GM12878 (cell line): ENCODE data around the gene TSNAX. TPM values are rescaled to one million over a fixed set of nuclear protein-coding genes. Genes with fewer than 3 reads are reported as not detected.
A peak's percentile ranks its signal among the peaks of the same experiment; 100 is the strongest.

Experiments
- ATAC-seq: fragments of 200-7000 bp; cut with Tn5 transposase; 3 replicates; pipeline ENCODE4 v1.9.1; 2020; ENCODE audit warnings: mild to moderate bottlenecking, moderate library complexity
- BruUV-seq: library from RNA; stranded (reverse); fragments of 400-500 nt; replicated peaks from 2 replicates; lab custom pipeline; 2021; lab: Mats Ljungman, UMichigan
- CTCF ChIA-PET: fragments of 300-600 bp; sonication (Branson Sonifier 250); formaldehyde crosslinking; extraction: SDS; loops from one replicate; lab custom pipeline; 2021; ENCODE audit warnings: inconsistent platforms; lab: Yijun Ruan, JAX
- POLR2A ChIA-PET: fragments of 350-600 bp; formaldehyde crosslinking; extraction: SDS; loops from one replicate; lab custom pipeline; 2021; ENCODE audit warnings: inconsistent platforms; lab: Charles Lee
- RAD21 ChIA-PET: fragments of 300-600 bp; sonication (Branson Sonifier 250); formaldehyde crosslinking; loops from one replicate; lab custom pipeline; 2023; ENCODE audit warnings: antibody characterized with exemption; ENCODE audit not compliant: unreplicated experiment; lab: Charles Lee
- SMC1A ChIA-PET: fragments of 300-600 bp; sonication (Branson Sonifier 250); formaldehyde crosslinking; loops from one replicate; lab custom pipeline; 2023; ENCODE audit not compliant: unreplicated experiment, uncharacterized antibody; lab: Charles Lee
- DNase-seq: peaks from one replicate; pipeline ENCODE4 v3.0.0-alpha.2; 2011; ENCODE audit warnings: low read depth, low spot score
- FAIRE-seq: peaks from 3 replicates; lab custom pipeline; 2011; peaks lifted over from hg19 to GRCh38; lab: Jason Lieb, UNC
- H2AFZ ChIP-seq: 2 replicates; pipeline ENCODE4 v1.6.0; 2011; ENCODE audit warnings: low read depth, low read length, control low read depth; ENCODE audit not compliant: control insufficient read depth
- H3K27ac ChIP-seq: 2 replicates; pipeline ENCODE4 v1.5.1; 2011; ENCODE audit warnings: control low read depth; ENCODE audit not compliant: control insufficient read depth, insufficient read depth
- H3K27me3 ChIP-seq, 2 experiments: replicated peaks in 1 of 2; 2 replicates each; pipeline versions ENCODE4 v1.6.0 to v1.6.1; 2011; ENCODE audit warnings: low read length in 1 of 2; ENCODE audit not compliant: control insufficient read depth in 2 of 2, insufficient read depth in 2 of 2
- H3K36me3 ChIP-seq, 2 experiments: 2 replicates each; pipeline ENCODE4 v1.5.1; 2011; ENCODE audit warnings: low read length in 1 of 2; ENCODE audit not compliant: control insufficient read depth in 2 of 2, insufficient read depth in 2 of 2
- H3K4me1 ChIP-seq: 2 replicates; pipeline ENCODE4 v1.6.1; 2011; ENCODE audit warnings: mild to moderate bottlenecking, low read length, moderate library complexity, mixed read lengths; ENCODE audit not compliant: control insufficient read depth, insufficient read depth
- H3K4me2 ChIP-seq: 2 replicates; pipeline ENCODE4 v1.6.0; 2011; ENCODE audit warnings: control low read depth; ENCODE audit not compliant: control insufficient read depth, insufficient read depth
- H3K4me3 ChIP-seq: fragments of 200-600 bp; sonication (generic); 2 replicates; pipeline ENCODE4 v1.5.1; 2016
- H3K79me2 ChIP-seq: 2 replicates; pipeline ENCODE4 v1.6.0; 2011; ENCODE audit warnings: low read length; ENCODE audit not compliant: control insufficient read depth, insufficient read depth
- H3K9ac ChIP-seq: 2 replicates; pipeline ENCODE4 v1.8.0; 2011; ENCODE audit warnings: low read length, control low read depth, mixed read lengths; ENCODE audit not compliant: control insufficient read depth, insufficient read depth
- H3K9me3 ChIP-seq: replicated peaks from 3 replicates; pipeline ENCODE4 v1.5.1; 2011; ENCODE audit warnings: mild to moderate bottlenecking, low read length; ENCODE audit not compliant: control insufficient read depth, insufficient read depth
- H4K20me1 ChIP-seq: 2 replicates; pipeline ENCODE4 v1.6.0; 2011; ENCODE audit not compliant: control insufficient read depth, insufficient read depth
- CTCF ChIP-seq, 3 experiments: IDR thresholded peaks in 2 of 3; conservative IDR thresholded peaks in 1 of 3; 2 replicates each; pipeline ENCODE4 v1.5.1; 2011; ENCODE audit warnings: low read depth in 3 of 3, low read length in 3 of 3, mild to moderate bottlenecking in 3 of 3, control low read depth in 2 of 3, moderate library complexity in 2 of 3, inconsistent platforms in 1 of 3, mixed read lengths in 1 of 3; ENCODE audit not compliant: control insufficient read depth in 2 of 3, insufficient read depth in 1 of 3; ENCODE audit errors: extremely low read depth in 1 of 3
- RAD21 ChIP-seq: IDR thresholded peaks from 2 replicates; pipeline ENCODE4 v1.6.1; 2011; ENCODE audit warnings: mild to moderate bottlenecking, low read depth, low read length, moderate library complexity; ENCODE audit not compliant: insufficient read depth
- SMC3 ChIP-seq: IDR thresholded peaks from 2 replicates; pipeline ENCODE4 v1.6.1; 2011; ENCODE audit warnings: low read length, improper control_type of control experiment, borderline replicate concordance
- WGBS: methylation state at CpG from one replicate; pipeline ENCODE4 v1.1.6; 2016; ENCODE audit warnings: low lambda C conversion rate; ENCODE audit not compliant: insufficient replicate concordance, insufficient coverage; ENCODE audit errors: missing lambda C conversion rate; 5-methylcytosine and 5-hydroxymethylcytosine counted together
- in situ Hi-C: fragments of 300-500 bp; cut with MboI; formaldehyde crosslinking; loops from 9 replicates; pipeline ENCODE4 v1.14.3; 2018; ENCODE audit warnings: mixed read lengths
- intact Hi-C: fragments of 100-400 bp; cut with micrococcal nuclease; formaldehyde crosslinking; loops from one replicate; pipeline ENCODE4 v1.14.2; 2022; ENCODE audit not compliant: unreplicated experiment
- polyA plus RNA-seq, 11 experiments: library from polyadenylated mRNA; depleted of rRNA in 4 of 11; unstranded in 6 of 11; stranded (reverse) in 5 of 11; fragments of >200 nt; fragmentation: Nextera tagmentation in 4 of 11; fragmentation: Illumina TruSeq in 1 of 11; extraction: Ambion mirVana in 4 of 11; extraction: Trizol in 1 of 11; gene quantifications; 1 replicate in 1 of 11; 2 replicates in 10 of 11; pipeline versions ENCODE4 v1.2.1 to v1.2.3, GENCODE V29; 2011 to 2016; ENCODE audit warnings: inconsistent platforms in 2 of 11, missing spikeins in 2 of 11, low read depth in 1 of 11
- total RNA-seq, 4 experiments: library from RNA; depleted of rRNA in 3 of 4; stranded (reverse); fragments of >200 nt in 3 of 4; fragmentation: Illumina TruSeq in 1 of 4; extraction: Trizol in 1 of 4; gene quantifications; 2 replicates each; pipeline versions ENCODE4 v1.2.1 to v1.2.3, GENCODE V29; 2013 to 2021
- TF ChIP-seq, protein P1 (sequence below): IDR thresholded peaks from 2 replicates; pipeline ENCODE4 v1.6.1; 2012; ENCODE audit warnings: low read depth, low read length, improper control_type of control experiment
- TF ChIP-seq, protein P2 (sequence below): fragments of 450-650 bp; IDR thresholded peaks from 2 replicates; pipeline ENCODE4 v1.6.1; 2017; ENCODE audit warnings: mild to moderate bottlenecking, low read depth, inconsistent platforms; ENCODE audit not compliant: poor library complexity, severe bottlenecking

Gene TSNAX
- total and polyA plus RNA-seq, 10 of the 15 experiments (the other 5 are each of a cell fraction or from before 2014, with no cell fraction given): 24.8 to 49.7 (median 35.6) TPM

- Histone ChIP-seq H3K27me3 (no peaks in the 10 kb centered on the region), H3K4me2 (no peak overlapping the region), H3K4me1 (no peaks in the 10 kb centered on the region), H2AFZ (no peak overlapping the region; the same call in 1 of the 2 replicates), H3K9me3 (no peaks in the 10 kb centered on the region; the same call in 2 of the 3 replicates), H3K36me3 (no peaks in the 10 kb centered on the region), H3K27ac (no peak overlapping the region), H3K4me3 (no peak overlapping the region), H3K79me2 (no peaks in the 10 kb centered on the region), H4K20me1 (no peaks in the 10 kb centered on the region), H3K9ac (no peak overlapping the region)
- peak; percentile 97 for FAIRE-seq
- SMC1A ChIA-PET: interaction anchor here (0.9 to 2.4 kb wide), 3 partner anchors 8 to 375 kb away, joined by 3 to 5 read pairs (median 4); no protein-coding TSS in a partner anchor
- no peak for DNase-seq
- CTCF ChIA-PET: interaction anchor here (0.5 to 3.6 kb wide), 7 partner anchors 13 to 965 kb away, joined by 3 to 22 read pairs (median 5); no protein-coding TSS in a partner anchor
- in situ Hi-C loops (no loop called here), intact Hi-C loops (loop anchor here (1.0 to 5.0 kb wide), 2 partner anchors 173 to 232 kb away; no protein-coding TSS in a partner anchor)
- no TSS peak for BruUV-seq
- peak; percentile 93 for ATAC-seq
- POLR2A ChIA-PET: interaction anchor here (0.6 kb wide), 1 partner anchor 305 kb away, joined by 3 read pairs; no protein-coding TSS in a partner anchor
- TF ChIP-seq CTCF (IDR thresholded peaks at IDR 0.05 in 2 of 3, conservative IDR thresholded peaks at IDR 0.05 in 1 of 3; ENCODE audit: control insufficient read depth in 2 of 3, extremely low read depth in 1 of 3, insufficient read depth in 1 of 3, low read depth in 3 of 3, low read length in 3 of 3): peak; percentile 74 to 88 (median 80)
- TF ChIP-seq, protein P1, sequence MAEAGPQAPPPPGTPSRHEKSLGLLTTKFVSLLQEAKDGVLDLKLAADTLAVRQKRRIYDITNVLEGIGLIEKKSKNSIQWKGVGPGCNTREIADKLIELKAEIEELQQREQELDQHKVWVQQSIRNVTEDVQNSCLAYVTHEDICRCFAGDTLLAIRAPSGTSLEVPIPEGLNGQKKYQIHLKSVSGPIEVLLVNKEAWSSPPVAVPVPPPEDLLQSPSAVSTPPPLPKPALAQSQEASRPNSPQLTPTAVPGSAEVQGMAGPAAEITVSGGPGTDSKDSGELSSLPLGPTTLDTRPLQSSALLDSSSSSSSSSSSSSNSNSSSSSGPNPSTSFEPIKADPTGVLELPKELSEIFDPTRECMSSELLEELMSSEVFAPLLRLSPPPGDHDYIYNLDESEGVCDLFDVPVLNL: no peak
- TF ChIP-seq SMC3: peak; percentile 85
- TF ChIP-seq, protein P2, sequence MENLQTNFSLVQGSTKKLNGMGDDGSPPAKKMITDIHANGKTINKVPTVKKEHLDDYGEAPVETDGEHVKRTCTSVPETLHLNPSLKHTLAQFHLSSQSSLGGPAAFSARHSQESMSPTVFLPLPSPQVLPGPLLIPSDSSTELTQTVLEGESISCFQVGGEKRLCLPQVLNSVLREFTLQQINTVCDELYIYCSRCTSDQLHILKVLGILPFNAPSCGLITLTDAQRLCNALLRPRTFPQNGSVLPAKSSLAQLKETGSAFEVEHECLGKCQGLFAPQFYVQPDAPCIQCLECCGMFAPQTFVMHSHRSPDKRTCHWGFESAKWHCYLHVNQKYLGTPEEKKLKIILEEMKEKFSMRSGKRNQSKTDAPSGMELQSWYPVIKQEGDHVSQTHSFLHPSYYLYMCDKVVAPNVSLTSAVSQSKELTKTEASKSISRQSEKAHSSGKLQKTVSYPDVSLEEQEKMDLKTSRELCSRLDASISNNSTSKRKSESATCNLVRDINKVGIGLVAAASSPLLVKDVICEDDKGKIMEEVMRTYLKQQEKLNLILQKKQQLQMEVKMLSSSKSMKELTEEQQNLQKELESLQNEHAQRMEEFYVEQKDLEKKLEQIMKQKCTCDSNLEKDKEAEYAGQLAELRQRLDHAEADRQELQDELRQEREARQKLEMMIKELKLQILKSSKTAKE: peak; percentile 18
- peak; percentile 84 for TF ChIP-seq RAD21
- RAD21 ChIA-PET: no interaction called here
- WGBS: 29% methylated on average over 12 of the region's 12 CpGs
These were observed 62.2 kb downstream of the TSNAX start for GRCh38 chr1:231590453-231591198.
